GM19397 (cell line): ENCODE results near the gene CAVIN1.
A peak's percentile ranks its signal among the peaks of the same experiment; 100 is the strongest.
"Not testable (repeated sequence)": the region's sequence is repeated elsewhere in the genome, so short reads cannot be mapped to it uniquely, and the experiment has no call there.

Source experiments
- ATAC-seq: cut with Tn5 transposase; IDR thresholded peaks from one replicate; pipeline ENCODE4 v1.9.1; 2021; ENCODE audit warnings: mild to moderate bottlenecking, moderate library complexity; ENCODE audit not compliant: unreplicated experiment

Gene CAVIN1

DNA sequence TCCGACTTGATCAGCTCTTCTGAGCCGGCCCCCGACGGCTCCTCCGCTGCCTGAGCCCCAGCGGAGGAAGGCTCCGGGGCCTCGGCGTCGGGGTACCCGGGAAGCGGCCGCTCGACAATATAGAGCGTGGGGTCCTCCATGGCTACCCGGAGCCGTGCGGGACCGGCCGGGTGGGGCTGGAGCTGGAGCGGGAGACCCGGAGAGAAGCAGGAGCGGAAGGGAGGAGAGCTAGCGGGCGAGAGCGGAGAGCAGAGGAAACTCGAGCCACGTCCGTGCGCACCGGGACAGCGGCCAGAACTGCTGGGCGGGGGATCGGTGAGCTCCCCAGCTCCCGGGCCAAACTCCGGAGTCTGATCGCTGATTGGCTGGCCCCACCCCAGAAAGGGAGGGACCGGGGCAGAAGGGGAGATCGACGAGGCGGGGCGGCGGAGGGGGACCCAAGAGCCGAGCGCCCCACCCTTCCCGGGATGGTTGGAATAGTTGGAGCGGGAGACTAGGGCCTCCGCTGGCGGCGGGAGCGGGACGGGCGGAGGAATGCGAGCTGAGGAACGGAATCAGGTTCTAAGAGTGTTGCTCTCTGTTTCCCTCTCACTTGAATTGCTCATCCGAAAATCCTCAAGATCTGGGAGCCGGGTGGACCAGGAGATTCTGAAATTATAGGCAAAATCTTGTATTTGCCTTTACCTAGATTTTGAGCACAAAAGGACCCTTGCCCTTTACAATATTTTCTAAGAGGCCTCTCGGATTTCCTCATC lies at the start of gene CAVIN1:
TSS of gene CAVIN1 (minus strand) at position 299 of the 755 bp plus-strand sequence. CDS start at position 140, 159 bp downstream.
- ATAC-seq, result no peak

GRCh38 chr17:42467889-42468288 lies 44.8 kb upstream of the CAVIN1 start:
- ATAC-seq, result no peak

- no peak for ATAC-seq
Measured at GRCh38 chr17:42463976-42464400, 40.9 kb upstream of the CAVIN1 start.

DNA sequence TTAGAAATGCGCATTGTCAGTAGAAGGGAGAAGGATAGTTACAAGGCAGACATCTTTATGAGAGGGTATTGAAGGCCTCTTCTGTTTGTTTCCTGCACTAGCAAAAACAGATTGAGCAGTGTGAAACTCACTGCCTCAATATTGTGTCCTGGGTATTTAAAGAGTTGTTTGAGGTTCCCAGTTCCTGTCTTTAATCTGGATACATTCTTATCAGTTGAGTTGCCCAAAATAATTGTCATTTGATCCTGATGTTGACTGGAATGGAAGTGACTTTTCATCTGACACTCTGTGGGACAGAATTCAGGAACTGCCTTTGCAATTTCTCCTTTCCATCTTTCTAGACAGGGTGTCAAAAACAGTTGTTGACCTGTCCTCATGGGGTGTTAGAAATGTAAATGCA lies 37.3 kb upstream of the CAVIN1 start:
- ATAC-seq, result no peak

DNA sequence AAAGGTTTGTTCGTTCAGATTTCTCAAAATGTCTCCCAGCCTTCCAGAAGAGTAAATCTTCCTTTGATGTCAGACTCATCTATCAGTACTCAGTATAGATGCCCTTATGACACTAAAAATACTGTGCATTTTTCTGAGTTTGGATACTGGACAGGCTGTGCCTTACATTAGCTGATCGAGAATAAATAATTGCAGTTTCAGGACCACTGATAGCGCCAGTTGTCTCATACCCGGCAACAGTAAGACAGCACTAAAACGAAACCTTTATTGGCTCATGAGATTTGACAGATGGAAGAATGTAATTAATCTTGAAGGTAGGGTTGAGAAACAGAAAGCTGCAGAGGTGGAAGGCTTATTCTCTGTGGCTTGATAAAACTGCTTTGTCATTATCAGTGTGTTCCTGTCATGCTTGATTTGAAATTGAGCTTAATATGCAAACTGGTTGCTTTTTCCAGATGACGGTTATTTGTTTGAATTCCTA lies 36.8 kb upstream of the CAVIN1 start:
- no peak for ATAC-seq

GRCh38 chr17:42459256-42459800 lies 36.3 kb upstream of the CAVIN1 start:
- no peak for ATAC-seq

GRCh38 chr17:42458497-42459255 lies 35.6 kb upstream of the CAVIN1 start, which contains the start of gene ATP6V0A1:
Gene ATP6V0A1 (plus strand): TSS chr17:42458878. CDS start chr17:42460895, 2,017 bp downstream.
- peak; percentile 74 for ATAC-seq

- no peak for ATAC-seq
Measured at GRCh38 chr17:42457107-42457792, 34.2 kb upstream of the CAVIN1 start.

DNA sequence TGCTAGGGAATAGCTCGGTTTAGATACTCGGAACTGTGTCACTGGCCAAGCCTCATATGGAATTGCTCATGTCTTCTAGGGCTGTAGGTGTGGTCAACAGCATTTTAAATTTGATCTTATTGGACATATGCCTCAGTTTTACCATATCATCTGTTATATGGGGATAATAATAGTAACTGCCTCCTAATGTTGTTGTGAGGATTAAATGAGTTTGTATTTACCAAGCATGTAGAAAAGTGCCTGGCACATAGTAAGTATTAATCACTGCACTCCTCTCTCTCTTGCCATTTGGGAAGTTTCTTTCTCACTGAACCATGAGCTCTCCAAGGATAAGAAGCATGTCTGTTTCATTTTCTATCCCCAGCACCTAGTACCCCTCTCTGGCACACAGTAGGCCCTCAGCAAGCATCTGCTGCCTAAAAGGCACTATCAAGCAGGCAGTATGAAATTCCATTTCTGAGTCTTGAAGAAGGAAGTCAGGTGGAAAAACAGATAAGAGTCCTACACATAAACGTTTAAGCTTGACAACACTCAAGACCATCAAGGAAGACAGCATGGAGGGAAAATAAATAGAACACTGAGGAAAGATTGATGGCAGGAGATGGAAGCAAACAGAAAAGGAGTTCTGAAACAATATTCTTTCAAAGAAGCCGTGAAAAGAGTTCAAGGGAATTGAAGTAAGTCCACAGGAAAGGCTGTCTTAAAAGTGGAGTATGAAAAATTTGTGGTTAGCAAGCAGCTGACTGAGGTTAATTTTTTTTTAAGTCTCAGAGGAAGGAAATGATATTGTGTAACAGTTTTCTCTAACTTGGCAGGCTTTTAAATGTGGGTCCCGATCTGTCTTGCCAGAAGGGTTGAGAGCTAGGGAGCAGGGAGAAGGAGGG lies 33.4 kb upstream of the CAVIN1 start:
- no peak for ATAC-seq

DNA sequence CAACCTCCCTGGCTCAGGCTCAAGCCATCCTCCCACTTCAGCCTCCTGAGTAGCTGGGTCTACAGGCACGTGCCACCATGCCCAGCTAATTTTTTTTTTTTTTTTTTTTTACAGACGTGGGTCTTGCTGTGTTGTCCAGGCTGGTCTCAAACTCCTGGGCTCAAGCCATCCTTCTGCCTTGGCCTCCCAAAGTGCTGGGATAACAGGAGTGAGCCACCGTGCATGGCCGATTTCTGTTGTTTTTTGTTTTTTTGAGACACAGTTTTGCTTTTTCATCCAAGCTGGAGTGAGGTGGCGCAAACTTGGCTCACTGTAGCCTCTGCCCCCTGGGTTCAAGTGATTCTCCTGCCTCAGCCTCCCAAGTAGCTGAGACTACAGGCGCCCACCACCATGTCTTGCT lies 31.9 kb upstream of the CAVIN1 start:
- ATAC-seq, result not testable (repeated sequence)

- ATAC-seq, result no peak
Measured at GRCh38 chr17:42453439-42453838, 30.4 kb upstream of the CAVIN1 start.

GRCh38 chr17:42451270-42451669 lies 28.2 kb upstream of the CAVIN1 start:
- ATAC-seq, result not testable (repeated sequence)

DNA sequence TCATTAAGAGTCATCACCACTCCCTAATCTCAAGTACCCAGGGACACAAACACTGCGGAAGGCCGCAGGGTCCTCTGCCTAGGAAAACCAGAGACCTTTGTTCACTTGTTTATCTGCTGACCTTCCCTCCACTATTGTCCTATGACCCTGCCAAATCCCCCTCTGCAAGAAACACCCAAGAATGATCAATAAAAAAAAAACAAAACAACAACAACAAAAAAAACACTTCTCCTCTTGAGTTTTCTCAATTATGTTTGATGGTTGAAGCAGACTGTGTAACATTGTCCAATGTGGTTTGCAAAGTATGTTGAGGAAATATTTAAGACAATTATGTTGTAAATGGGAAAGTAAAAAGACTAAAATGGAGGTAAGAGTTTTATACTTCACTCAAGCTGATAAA lies 26.8 kb upstream of the CAVIN1 start:
- ATAC-seq, result not testable (repeated sequence)

GRCh38 chr17:42449176-42449575 lies 26.1 kb upstream of the CAVIN1 start:
- not testable (repeated sequence) for ATAC-seq

GRCh38 chr17:42442196-42442565 lies 19.1 kb upstream of the CAVIN1 start:
- no peak for ATAC-seq

GRCh38 chr17:42441371-42442195 lies 18.5 kb upstream of the CAVIN1 start:
- no peak for ATAC-seq

GRCh38 chr17:42438600-42439567 lies 15.8 kb upstream of the CAVIN1 start:
- ATAC-seq, result no peak

DNA sequence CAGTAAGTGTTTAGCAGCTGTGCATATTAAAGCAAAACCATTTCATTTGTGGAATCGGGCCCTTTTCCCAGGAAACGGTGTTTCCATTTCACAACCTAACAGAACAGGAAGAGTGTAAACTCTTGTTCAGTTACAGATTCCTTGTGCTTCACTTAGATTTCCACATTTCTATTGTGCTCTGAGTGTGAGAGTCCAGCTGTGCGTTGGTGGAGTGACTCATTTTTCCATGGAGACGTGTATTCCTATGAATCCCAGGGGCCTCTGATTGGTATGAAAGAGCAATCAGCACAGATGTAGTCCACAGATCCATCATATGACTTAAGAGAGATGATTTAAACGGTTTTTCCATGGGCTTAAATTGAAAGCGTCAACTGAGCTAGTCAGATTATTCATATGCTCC lies 13.3 kb upstream of the CAVIN1 start:
- no peak for ATAC-seq
